GM18907 (cell line): Measurements from ENCODE around the gene ZNF674.
A peak's percentile ranks its signal among the peaks of the same experiment; 100 is the strongest.
"Not testable (repeated sequence)": the region's sequence is repeated elsewhere in the genome, so short reads cannot be mapped to it uniquely, and the experiment has no call there.

Experiments
- ATAC-seq: cut with Tn5 transposase; IDR thresholded peaks from one replicate; pipeline ENCODE4 v1.9.1; 2021; ENCODE audit warnings: mild to moderate bottlenecking, moderate library complexity; ENCODE audit not compliant: unreplicated experiment

The ZNF674 gene

DNA sequence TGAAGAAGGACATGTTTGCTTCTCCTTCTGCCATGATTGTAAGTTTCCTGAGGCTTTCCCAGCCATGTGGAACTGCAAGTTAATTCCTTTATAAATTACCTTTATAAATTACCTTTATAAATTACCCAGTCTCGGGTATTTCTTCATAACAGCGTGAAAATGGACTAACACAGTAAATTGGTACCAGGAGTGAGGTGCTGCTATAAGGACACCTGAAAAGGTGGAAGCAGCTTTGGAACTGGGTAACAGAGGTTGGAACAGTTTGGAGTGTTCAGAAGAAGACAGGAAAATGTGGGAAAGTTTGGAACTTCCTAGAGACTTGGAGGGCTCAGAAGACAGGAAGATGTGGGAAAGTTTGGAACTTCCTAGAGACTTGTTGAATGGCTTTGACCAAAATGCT is 66.6 kb downstream of the ZNF674 start:
- ATAC-seq: not testable (repeated sequence)

DNA sequence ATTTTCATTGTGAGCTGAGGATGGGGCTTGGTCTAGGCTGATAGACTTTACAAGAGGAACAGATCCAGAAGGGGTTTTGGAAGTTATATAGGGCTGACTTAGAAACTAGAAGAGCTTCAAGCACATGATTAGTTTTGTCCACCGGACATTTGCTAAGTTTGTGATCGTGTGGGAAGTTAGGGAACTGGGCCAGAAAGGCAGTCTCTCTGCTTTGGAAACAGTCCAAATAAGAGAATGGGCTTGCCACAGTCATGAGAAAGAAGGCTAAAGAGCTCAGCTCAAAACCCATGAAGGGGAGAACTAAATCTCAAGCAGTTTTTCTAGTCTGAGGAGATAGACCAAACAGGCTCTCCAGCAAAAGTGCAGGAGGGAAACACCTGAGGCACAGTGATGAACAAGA is 67.8 kb downstream of the ZNF674 start:
- ATAC-seq: no peak

DNA sequence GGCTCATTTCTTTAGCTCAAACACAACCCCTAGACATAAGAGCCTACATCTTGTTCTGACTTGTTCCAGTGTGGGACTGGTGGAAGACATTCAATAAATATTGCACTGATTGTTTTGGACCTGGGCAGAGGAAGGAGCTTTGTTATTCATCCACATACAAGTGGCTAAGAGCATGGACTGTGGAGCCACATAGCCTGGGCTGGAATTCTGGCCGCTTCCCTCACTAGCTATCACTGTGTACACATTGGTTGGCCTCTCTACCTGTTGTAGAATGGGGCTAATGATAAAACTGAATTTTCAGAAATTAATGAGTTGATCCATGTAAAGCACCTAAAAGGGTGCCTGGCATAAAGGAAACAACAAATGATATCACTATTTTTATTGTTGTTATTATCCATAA is 80.0 kb downstream of the ZNF674 start:
- no peak for ATAC-seq

DNA sequence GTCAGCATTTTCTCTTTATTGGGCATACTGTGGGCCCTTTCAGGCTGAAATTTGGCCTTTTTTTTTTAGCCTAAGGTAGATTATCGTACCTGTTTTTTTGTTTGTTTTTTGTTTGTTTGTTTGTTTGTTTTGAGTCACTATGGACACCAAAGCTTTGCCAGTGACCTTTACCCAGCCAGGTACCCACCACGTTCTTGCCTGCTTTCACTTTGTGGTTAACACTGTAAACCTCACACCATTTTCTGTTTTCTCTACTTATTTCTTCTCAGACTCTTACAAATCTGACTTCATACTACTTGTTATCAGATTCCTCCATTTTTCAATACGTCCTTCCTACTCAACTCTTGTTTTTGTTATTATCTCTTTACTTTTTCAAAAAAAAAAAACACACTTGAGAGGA is 81.5 kb downstream of the ZNF674 start:
- no peak for ATAC-seq

DNA sequence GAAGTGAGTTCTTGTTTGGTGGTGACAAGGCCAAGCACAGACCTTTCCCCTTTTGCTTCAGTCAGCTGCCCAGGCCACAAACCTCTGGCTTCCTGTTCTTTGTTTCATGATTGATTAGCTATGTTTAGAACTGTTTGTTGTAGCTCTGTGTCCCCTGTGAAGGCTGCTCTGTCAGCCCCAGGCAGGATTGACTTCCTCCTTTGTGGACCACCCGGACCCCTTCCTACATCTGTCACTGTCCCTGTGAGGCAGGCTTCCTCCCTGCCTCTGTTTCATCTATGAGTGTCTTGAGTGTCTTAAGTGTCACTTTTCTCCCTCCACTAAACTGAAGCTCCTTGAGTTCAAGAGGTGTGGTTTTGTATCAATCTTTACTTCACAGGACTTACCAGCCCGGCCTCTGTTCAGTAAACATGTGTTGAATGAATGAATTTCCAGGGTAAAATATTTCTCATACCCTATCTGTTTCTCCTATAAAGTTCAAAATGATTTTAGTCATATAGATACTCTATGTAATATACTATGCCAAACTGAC is 83.5 kb downstream of the ZNF674 start:
- ATAC-seq: peak; percentile 95

DNA sequence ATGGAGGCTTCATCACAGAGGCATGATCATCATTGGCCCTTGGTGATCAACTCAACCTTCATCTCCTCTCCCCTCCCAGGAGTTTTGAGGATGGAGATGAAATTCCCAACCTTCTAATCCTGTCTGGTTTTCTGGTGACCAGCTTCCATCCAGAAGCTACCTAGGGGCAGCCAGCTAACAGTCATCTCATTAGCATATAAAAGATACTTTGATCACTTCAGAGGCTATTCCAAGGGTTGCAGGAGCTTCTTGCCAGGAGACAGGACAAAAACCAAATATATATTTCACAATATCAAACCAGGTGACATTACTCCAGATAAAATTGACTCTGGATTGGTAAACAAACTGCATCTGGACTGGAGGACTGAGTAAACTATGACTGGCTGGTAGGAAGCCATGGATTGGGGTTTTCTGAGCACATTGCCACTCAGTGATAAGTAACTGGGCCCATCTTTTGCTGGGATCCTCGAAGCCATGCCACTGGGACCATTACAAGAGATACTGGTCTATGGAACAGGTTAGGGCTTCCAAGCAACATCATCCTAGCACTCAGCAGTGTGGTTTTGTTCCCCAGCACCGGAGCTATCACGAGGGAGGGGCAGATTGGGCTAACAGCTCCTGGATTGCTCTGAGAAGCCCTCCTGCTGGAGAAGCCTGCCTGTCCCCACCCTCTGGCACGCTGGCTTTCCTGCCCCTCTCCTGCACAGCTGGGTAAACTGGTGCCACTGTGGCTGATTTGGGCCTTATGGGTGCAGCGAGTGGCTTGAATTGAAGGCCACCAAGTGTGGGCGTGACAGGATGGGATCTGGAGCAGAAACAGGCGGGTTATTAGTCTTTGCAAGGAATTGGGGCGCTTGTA is 84.2 kb downstream of the ZNF674 start:
- ATAC-seq: not testable (repeated sequence)

DNA sequence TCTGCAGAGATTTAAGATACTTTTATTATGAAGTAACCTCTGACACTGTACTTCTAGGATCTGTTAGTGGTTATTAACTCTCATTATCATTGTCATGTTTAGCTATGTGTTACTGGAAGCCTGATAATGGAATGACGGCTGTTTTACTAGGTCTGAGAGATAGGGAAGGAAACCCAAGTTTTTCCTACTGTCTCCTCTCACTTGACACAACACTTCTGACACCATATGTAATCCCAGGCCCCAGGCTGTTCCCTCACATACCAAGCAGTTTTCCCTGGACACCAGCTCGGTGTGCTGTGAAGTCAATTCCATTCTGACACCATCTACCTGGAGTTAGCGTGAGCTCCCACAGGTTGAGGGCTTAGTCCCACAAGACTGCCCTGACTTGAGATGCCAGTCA is 85.6 kb downstream of the ZNF674 start:
- ATAC-seq: no peak

DNA sequence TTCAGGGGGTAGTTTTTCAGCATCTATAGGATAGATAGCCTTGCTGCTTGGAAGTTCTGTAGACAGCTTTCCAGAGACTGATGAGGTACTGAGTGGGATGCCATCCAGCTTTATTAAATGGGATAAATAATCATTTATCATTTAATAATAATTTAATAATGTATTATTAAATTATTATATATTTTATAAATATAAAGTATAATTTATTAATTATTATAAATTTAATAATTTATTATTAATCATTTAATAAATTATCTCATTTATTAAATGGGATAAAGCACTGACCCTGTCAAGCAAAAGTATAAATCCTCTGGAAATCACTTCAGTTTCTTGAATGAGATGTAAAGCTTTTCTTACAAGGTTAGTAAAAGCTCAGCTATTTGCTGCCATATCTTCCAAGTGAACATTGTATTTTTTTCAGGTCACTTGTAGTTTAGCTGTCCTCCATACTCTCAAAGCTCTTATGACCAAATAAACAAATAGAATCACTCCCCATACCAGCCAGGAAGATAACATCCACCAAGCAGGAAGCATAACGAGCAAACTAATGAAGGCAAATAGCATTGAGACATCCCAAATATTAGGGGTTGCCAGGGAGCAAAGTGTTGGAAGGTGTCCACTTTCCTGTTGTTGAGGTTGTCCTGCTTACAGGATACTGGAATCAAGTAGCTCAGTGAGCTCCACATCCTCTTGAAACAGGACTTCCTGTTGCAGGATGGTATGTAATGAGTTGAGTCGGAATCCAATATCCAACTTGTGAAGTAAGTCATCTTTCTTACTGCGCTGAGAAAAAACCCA is 88.9 kb downstream of the ZNF674 start:
- ATAC-seq: no peak
